NB4 (cell line): ENCODE data around the gene RAP1GAP.

Experiments used
- CTCF ChIP-seq: IDR thresholded peaks from one replicate; pipeline ENCODE4 v1.5.1; 2012; ENCODE audit warnings: low read depth, low read length
- POLR2A ChIP-seq: IDR thresholded peaks from 2 replicates; pipeline ENCODE4 v1.6.1; 2011; ENCODE audit warnings: mild to moderate bottlenecking; ENCODE audit not compliant: insufficient read length; ENCODE audit errors: extremely low read depth

GRCh38 chr1:21702780-21703179, 33.6 kb upstream of the RAP1GAP start:
- TF ChIP-seq POLR2A (no peak), CTCF (no peak)
